SW 1271 (cell line): ENCODE data around the gene TRUB2.
A peak's percentile ranks its signal among the peaks of the same experiment; 100 is the strongest.
"Not testable (repeated sequence)": the region's sequence is repeated elsewhere in the genome, so short reads cannot be mapped to it uniquely, and the experiment has no call there.

ENCODE experiments used
- DNase-seq, 2 experiments: peaks; one replicate each; lab custom pipeline; 2025; lab: John Stamatoyannopoulos, UW

The TRUB2 gene

DNA sequence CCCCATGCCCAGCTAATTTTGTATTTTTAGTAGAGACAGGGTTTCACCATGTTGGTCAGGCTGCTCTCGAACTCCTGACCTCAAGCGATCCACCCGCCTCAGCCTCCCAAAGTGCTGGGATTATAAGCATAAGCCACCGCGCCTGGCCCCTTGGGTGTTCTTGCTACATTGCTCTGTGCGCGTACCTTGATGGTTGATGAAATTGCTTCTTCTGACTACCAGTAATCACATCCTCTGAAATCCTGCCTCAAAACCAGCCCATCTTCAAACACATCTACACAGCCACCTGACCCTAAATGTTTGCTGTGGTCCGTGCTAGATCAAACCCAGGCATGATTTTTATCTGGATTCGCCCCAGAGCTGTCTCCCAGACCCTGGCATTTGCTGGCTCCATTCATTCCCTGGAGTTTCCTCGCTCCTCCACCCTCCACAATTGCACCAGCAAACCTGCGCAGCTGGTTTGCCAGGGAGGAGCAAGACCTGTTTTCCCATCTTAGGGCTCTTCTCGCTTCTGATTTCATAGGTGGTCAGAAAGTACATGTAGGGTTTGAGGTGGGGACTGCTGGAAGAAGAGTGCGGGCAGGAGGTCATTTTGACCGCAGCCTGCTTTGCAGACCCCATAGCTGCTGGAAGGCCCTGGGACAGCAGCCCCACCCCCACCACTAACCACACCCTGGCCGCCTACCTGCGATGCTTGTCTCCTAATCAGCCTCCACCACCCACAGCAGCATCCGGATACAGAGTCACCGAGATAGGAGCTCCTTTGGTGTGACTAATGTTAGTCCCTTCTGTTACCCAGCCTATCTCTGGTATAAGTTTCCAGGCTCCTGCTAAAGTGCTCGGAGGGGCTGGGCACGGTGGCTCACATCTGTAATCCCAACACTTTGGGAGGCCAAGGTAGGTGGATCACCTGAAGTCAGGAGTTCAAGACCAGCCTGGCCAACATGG lies 23.4 kb downstream of the TRUB2 start:
- DNase-seq, result no peak

GRCh38 chr9:128297221-128297773 lies 24.9 kb downstream of the TRUB2 start:
- no peak for DNase-seq

- DNase-seq, result no peak
These were observed 25.7 kb downstream of the TRUB2 start for GRCh38 chr9:128296340-128297220.

GRCh38 chr9:128294142-128294541 lies 28.1 kb downstream of the TRUB2 start:
- no peak for DNase-seq

DNA sequence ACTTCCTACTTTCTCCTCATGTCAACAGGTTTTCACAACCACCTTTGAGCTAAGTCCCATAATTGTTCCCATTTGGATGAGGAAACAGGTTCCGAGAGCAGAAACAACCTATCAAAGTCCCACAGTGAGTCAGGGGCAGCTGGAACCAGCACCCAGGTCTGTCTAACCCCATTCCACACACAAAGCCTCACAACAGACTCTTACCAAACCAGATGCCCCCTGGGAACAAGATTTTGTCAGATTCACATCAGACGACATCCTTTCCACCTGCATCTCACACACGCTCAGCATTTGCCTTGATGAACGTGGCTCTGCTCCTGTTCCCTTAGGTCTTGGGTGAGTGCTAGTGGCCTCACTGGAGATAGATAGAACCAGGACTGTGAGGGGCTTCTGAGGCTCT lies 29.2 kb downstream of the TRUB2 start:
- DNase-seq, result no peak

DNA sequence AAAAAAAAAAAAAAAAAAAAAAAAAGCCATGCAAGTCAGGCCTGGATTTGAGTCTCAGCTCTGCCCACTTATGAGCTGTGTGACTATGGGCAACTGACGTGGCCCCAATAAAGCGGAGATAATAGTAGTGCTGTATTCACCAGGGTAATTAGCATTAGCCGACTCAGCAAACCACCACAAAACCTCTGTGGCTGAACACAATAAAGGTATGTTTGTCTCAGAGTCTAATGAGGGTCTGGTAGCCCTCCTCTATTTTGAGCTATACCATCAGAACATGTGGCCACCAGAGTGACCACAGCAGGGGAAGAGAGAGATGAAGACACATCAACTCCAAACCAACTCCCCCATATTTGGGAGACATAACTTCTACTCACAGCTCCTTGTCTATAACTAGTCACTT lies 30.2 kb downstream of the TRUB2 start:
- no peak for DNase-seq

GRCh38 chr9:128288273-128289004 lies 33.8 kb downstream of the TRUB2 start:
- DNase-seq, result no peak

DNA sequence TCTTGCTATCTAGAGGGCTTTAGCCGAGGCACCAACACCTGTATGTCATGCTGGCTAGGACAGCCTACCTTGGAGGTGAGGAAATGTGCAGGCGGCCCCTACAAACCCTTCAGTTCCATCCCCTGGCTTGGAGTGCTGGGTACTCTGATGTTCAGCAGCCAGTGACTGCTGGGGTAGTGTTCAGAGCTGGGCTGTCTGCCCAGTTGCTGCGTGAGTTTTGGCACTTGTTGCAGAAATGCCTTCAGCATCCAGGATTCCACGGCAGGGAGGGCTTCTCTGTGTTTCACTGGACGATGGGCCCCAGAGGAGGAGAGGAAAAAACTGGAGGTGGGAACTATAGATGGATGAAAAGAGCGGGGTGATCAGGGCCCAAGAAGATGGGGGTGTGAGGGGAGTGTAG lies 35.8 kb downstream of the TRUB2 start:
- no peak for DNase-seq

DNA sequence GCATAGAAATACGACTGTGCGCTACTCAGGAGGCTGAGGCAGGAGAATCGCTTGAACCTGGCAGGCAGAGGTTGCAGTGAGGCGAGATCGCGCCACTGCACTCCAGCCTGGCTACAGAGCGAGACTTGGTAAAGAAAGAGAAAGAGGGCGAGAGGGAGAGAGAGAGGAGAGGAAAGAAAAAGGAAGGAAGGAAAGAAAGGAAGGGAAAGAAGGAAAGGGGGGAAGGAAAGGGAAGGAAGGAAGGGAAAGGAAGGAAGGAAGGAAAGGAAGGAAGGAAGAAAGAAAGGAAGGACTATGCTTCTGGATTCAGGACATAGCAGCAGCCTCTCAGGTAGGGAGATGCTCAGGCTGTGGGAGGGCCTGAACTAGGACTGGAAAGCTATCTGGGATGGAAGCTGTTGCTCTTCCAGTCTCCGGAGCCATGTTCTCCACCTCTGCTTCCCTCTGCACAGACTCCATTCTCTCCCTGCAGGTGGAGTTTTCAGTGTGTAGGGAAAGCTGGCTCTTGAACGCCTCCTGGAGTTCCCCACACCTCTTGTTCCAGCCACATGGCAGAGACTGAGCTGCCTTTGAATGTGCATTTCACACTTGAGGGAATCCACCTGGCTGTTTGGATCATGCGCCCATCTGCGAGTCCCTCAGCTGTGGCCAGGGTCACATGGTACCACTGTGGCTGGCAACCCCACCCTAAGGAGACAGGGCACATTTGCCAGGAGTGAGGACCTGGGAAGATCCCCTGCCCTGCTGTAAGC lies 37.0 kb downstream of the TRUB2 start:
- DNase-seq, result no peak

DNA sequence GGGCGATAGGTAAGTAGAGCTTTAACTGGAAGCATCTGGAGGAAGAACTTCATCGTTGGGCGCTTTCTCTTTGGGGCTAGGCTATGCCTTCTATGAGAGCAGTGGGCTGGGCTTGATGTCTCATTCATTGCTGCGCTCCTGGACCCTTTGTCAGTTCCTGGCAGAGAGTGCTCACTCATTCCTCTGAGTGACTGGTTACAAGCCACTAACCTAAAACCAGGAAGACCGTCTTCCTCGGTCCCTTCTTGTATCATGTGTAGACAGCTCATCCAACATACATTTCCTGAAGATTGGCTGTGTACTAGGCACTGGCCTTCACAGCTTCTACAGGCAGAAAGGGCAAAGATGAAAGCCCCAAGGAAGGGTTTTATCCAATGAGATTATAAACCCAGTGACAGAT lies 39.7 kb downstream of the TRUB2 start:
- DNase-seq, result no peak

GRCh38 chr9:128280084-128280622 lies 42.1 kb downstream of the TRUB2 start:
- no peak for DNase-seq

DNA sequence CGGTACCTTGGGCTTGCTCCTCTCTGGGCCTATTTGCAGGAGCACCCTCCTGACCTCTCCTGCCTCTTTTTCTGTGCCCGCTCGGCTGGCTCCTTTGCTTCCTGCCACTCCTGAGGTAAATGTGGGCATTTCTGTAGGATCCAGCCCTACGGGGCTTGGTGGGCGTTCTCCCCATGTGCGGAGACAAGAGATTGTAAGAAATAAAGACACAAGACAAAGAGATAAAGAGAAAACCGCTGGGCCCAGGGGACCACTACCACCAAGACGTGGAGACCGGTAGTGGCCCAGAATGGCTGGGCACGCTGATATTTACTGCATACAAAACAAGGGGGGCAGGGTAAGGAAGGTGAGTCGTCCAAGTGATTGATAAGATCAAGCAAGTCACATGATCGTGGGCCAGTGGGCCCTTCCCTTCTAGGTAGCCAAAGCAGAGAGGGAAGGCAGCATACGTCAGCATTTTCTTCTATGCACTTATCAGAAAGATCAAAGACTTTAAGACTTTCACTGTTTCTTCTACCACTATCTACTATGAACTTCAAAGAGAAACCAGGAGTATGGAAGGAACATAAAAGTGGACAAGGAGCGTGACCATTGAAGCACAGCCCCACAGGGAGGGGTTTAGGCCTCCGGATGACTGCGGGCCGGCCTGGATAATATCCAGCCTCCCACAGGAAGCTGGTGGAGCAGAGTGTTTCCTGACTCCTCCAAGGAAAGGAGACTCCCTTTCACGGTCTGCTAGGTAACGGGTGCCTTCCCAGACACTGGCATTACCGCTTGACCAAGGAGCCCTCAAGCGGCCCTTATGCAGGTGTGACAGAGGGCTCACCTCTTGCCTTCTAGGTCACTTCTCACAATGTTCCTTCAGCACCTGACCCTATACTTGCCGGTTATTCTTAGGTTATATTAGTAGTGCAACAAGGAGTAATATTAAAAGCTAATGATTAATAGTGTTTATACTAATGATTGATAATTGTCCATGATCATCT lies 42.9 kb downstream of the TRUB2 start:
- not testable (repeated sequence) for DNase-seq

- DNase-seq, result peak in 1 of 2 experiments; percentile 32
These were observed 45.5 kb downstream of the TRUB2 start for GRCh38 chr9:128276574-128277270.

DNA sequence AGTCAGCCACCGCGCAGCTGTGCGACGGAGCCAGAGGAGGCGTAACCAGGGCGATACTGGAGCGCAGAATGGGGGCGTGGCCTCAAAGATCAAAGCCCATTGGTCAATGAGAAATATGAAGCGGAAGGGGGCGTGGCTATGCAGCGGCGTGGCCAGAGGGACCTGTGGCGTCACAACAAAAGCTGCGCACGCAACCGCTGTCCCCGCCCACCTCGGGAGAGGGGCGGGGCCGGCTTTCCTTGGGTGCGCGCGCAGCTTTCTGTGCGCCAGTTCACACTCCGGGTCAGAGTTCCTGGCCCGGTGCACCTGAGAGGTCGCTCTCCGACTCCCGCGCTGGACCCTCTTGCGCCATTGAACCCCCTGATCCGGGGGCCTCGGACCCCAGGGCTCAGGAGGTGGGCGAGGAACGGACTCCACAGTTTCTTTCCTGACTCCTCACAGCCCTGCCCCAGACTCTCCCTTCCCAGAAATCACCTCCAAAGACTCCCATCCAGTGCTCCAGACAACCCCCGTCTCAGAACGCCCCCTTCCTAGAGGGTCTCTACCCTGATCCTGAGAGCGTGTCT lies 46.2 kb downstream of the TRUB2 start, which contains the start of gene SWI5:
TSS of gene SWI5 (plus strand) at position 269 of the 566 bp plus-strand sequence.
- peak; percentile 92 to 98 for DNase-seq

- DNase-seq, result peak in 1 of 2 experiments; percentile 36
These were observed 46.8 kb downstream of the TRUB2 start, which contains the start of gene GOLGA2 for GRCh38 chr9:128275198-128276007. GOLGA2 (minus strand) TSS chr9:128276007; CDS start chr9:128275976, 31 bp downstream.

DNA sequence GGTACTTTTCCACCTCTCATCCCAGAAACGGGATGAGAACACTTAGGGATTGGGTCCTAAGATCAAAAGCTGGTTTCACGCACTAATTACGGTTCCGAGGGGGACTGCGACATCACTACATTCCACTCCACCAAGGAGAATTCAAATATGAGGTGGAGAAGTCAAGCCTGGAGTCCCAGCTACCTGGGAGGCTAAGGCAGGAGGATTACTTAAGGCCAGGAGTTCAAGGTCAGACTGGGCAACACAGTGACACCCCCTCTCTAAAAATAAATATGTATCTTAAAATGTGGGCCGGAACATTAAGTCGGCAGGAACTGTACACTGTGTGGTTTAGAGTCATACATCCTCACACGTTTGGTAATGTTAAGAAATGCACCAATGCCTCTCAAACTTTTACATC lies 48.0 kb downstream of the TRUB2 start:
- no peak for DNase-seq

DNA sequence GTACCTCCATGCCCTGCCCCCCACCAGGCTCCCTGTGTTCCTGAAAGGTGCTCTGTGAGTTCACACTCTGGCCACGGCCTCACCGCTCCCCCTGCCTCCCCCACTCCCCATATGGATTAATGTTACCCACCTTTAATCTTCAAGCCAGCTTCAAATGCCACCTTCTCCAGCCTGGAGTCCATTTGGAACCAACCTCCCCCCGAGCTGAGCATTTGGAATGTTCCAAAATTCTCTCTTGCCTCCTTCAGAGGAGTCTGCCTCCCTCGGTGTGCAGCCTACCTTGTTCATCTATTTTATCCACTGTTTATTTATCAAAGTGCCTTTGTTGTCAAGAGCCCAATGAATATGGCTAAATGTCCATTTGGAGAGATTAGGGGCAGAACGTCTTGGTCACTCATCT lies 50.7 kb downstream of the TRUB2 start:
- DNase-seq, result no peak
